Measurements from ENCODE around the gene ISL1.

Gene ISL1

DNA sequence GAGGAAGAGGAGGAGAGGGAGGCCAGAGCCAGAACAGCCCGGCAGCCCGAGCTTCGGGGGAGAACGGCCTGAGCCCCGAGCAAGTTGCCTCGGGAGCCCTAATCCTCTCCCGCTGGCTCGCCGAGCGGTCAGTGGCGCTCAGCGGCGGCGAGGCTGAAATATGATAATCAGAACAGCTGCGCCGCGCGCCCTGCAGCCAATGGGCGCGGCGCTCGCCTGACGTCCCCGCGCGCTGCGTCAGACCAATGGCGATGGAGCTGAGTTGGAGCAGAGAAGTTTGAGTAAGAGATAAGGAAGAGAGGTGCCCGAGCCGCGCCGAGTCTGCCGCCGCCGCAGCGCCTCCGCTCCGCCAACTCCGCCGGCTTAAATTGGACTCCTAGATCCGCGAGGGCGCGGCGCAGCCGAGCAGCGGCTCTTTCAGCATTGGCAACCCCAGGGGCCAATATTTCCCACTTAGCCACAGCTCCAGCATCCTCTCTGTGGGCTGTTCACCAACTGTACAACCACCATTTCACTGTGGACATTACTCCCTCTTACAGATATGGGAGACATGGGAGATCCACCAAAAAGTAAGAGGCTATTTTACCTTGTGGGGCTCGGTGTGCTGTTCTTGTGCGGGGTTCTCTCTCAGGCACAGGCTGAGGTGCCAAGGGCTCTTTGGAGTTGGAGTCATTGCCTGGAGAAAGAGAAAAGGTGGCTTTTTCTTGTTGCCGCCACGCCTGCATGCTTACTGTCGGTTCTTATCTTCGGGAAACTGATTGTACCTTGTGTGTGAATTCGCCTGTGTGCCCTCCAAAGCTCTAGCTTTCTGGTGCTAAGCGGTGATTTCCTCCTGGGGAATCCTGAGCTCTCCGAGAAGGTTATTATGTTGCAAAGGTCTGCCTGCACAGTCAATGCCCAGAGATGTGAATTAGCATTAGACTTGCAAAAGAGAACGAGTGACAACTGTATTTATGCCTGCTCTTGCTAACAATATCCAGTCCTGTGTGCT lies at the start of gene ISL1:
TSS of gene ISL1 (plus strand) at position 318 of the 991 bp plus-strand sequence. CDS start at position 542, 224 bp downstream.
- no peak for DNase-seq (ENCODE audit: low spot score)

DNA sequence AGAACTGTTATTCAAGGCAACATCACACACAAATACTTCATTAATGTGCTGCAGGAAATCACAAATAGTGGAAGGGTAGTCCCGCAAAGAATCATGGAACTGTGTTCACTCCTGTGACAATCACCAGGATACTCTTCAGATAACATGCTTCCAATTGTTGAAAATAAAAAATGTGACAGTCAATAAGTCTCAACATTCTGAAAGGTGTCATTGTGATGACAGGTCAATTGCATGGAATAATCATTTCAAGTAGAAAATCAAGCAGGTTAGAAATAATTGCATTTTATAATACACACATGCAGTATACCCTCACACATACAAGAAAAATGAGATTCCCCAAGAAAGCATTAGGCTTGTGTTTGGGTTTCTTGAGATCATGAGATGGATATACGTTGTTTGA lies 46.4 kb upstream of the ISL1 start:
- DNase-seq (ENCODE audit: low spot score), result no peak

- no peak for DNase-seq (ENCODE audit: low spot score)
These were observed 38.1 kb upstream of the ISL1 start for GRCh38 chr5:51345106-51345505.

GRCh38 chr5:51347157-51347556 lies 36.1 kb upstream of the ISL1 start:
- DNase-seq (ENCODE audit: low spot score), result no peak

GRCh38 chr5:51347704-51348103 lies 35.5 kb upstream of the ISL1 start:
- DNase-seq (ENCODE audit: low spot score), result no peak

DNA sequence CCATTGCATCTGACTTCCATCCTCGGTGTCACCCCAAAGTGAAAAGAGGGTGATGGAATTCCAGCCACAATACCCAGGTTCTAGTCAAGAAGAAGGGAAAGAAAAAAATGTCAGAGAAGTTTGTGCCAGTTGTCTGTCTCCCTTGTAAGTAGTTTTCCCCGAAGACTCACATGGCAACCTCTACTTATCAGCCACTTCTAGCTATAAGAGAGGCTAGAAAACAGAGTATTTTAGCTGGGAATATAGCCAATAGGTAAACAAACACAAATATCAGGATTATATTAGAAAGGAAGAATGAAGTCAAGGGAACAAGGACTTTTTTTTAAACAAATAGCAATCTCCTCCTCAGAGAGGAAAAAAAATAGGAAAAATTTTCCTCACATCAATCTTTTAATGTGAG lies 12.2 kb upstream of the ISL1 start:
- no peak for DNase-seq (ENCODE audit: low spot score)

DNA sequence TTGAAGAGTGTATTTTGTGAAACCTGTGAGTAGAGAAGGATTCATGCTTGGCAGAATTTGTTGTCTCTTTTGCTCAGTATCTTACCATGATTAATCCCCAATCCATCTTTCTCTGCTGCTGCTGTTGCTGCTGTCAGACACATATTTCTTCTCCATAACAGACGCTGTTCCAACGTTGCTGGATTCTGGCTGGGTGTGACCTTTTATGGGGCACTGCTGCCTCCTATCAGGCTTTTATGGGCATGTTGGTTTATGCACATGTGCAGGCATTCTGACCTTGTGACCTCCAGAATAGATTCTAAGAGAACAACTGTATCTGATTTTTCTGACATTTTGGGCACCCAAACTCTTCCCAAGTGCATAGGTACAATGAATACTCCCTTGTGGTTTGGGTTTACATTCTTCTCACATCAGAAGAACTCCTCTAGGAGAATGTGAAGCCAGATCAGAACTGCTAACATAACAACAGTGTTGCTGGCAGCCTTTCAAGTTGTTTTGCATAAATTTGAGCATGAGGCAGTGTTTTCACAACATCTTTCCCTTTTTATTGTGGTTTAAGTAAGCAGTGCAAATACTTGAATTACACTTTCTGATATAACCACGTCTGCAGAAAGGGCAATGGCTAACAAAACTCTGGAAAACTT lies 9.2 kb upstream of the ISL1 start:
- no peak for DNase-seq (ENCODE audit: low spot score)

GRCh38 chr5:51375084-51375483 lies 8.2 kb upstream of the ISL1 start:
- DNase-seq (ENCODE audit: low spot score), result no peak

DNA sequence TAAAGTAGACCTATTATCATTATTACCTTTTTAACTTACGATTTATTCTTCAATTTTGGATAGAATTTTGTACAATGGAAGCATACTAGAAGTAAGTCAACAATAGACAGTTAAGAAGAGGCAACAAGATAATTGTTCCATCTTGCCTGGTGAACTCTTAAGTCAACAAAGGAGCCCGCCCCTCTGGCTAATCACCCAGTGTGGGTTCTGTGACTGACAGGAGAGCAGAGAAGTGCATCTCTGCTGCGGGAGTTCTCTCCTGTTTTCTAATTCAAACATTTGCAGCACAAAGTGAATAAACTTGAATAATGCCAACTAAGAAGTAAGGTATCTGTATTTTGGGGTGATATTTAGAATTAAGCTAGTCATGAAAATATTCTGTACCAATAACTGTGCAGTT lies 6.7 kb upstream of the ISL1 start:
- DNase-seq (ENCODE audit: low spot score), result no peak

GRCh38 chr5:51377151-51378060 lies 5.8 kb upstream of the ISL1 start:
- no peak for DNase-seq (ENCODE audit: low spot score)

DNA sequence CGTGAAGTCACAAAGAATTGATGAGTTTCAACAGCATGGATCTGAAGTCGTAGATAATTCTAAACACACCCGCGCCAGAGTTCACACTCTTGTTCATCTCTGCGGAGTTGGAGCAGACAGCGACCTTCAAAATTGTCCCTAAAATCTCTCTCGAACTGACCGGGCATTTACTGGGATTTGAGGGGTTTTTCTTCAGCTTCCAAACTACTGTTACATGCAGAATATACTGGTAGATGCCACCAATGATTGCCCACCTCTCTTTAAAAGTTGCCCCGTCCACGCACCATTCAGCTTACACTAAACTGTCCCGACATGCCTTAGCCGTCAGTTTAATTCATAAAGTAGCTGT lies 5.2 kb upstream of the ISL1 start:
- DNase-seq (ENCODE audit: low spot score), result no peak

- DNase-seq (ENCODE audit: low spot score), result no peak
These were observed 4.6 kb upstream of the ISL1 start for GRCh38 chr5:51378448-51379330.

DNA sequence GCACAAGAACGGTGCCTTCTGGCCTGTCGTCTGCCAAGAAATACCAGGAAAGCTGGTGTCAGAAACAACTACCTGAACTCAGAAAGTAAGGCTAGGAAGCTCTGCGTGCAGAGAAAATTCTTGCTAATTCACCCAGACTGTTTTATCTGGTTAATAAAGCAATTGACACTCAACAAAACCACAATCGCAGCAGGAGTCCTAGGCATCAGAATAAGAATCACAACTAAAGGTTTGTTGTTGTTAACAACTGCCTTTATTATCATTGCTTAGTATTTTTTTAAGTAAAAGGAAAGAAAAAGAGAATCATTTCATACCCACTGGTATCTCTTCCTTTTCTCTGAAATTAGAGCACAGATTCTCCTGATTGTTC lies 3.9 kb upstream of the ISL1 start:
- DNase-seq (ENCODE audit: low spot score), result no peak

DNA sequence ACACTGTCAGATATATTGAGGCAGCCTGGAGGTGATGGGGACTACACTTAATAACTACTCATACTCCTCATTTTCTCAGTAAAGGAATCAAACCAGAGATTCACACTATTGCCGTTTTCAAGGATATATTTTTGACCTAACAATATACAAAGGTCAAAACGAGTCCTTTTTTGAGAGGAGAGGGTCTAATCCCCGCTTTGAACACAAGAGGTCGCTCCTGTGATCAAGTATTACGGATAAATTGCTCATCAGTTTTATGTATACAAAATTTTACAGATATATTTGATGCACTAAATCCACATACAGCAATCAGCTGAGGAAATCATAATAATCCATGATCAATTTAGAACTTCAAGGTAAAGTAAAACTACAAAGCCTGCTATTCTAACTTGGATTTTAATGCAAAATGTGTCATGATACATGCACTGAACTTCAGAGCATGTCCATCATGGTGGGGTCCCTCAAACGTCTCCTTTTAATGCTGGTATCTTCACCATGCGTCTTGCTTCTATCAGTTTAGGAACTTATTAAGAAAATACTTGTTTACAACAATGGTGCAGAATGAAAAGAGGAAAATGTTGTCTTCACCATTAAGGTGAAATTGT lies 2.5 kb upstream of the ISL1 start:
- no peak for DNase-seq (ENCODE audit: low spot score)

DNA sequence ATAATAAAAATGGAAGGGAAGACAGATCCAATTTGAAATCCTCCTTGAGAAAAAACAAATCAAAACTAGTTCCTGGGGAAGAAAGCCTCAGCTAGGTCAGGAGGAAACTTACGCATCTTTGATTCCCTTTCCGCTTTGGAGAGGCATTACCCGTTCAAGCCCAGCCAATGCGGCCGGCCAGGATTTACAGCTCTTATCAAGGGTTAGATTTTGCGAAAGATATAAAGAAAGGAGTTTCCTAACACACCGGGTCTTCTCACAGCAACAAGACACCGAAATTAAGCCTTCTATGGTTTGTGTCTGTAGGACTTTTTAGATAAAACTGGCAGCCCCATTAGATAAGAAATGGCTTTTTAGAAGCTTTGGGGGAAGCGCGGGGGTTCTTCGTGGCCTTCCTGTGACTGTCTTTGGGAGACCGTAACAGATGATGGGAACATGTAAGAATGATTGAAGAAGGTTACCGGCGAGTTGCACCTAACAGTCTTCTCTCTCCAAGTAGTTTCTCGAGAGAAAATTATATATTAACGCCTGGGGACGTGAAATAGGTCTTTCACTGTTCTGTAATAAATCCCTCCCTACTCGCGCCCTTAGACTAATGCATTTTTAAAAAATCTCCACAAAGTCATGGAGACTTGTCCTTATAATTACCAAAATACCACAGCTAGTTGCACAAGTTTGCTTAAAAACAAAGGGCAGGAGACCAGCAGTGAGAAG lies 1.3 kb upstream of the ISL1 start:
- no peak for DNase-seq (ENCODE audit: low spot score)

DNA sequence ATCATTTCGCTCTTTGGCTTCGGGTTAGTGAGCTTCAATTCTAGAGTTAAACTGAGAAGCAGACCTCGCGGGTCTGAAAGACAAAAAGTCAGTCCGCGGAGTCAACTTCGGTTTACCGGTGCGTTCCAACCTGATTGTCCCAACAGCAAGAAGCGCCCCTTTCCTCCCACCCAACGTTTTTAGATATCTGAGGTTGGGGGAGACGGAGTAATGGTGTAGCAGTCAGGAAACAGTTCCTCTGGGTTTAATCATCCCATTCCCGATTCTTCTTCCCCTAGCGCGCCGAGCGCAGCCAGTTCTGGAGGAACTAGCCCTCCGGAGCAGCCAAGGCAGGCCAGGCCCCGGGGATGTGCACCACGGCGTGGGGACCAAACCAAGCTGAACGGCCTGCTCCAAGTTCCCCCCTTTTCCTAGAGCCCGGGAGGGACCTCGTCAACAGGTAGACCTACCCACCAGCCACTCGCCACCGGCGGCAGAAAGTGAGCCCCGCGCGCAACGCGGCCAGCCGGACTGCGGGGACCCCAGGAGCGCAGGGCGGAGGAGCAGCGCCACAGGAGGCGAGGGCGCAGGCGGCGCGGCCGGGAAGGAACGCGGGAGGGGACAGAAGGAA lies 622 bp upstream of the ISL1 start:
- DNase-seq (ENCODE audit: low spot score), result no peak

DNA sequence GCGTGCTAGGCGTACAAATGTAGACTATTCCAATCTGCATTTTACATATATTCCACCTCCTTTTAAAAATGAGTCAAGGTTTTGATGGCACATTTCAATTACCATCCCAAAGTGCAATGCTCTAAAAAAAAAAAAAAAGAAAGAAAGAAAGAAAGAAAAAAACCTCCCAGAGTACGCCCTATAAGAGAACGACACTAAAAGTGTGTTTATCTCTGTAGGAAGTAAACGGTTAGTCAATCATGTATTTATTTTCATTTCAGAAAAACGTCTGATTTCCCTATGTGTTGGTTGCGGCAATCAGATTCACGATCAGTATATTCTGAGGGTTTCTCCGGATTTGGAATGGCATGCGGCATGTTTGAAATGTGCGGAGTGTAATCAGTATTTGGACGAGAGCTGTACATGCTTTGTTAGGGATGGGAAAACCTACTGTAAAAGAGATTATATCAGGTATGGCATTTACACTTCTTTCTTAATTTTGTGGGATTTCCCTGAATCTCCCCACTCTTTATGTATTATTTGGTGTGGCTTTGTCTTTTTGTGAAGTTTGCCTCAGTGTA lies 1.1 kb downstream of the ISL1 start:
- DNase-seq (ENCODE audit: low spot score), result no peak

- no peak for DNase-seq (ENCODE audit: low spot score)
These were observed 2.0 kb downstream of the ISL1 start for GRCh38 chr5:51385216-51385615.

Measured in CD4-positive, alpha-beta T cell treated with Interleukin-6 at 100 ng/mL for 8 hours (primary cell).